GM18861 (cell line): Measurements from ENCODE around the gene PDCD1LG2.
"Not testable (repeated sequence)": the region's sequence is repeated elsewhere in the genome, so short reads cannot be mapped to it uniquely, and the experiment has no call there.

Source experiments
- ATAC-seq: cut with Tn5 transposase; IDR thresholded peaks from one replicate; pipeline ENCODE4 v1.9.1; 2021; ENCODE audit not compliant: unreplicated experiment

Gene PDCD1LG2

GRCh38 chr9:5510360-5510931 is at the start of gene PDCD1LG2:
Gene PDCD1LG2, plus strand, starts transcription at chr9:5510531. Its CDS starts 12,016 bp downstream, at chr9:5522547.
- ATAC-seq = peak; percentile 61

- ATAC-seq = not testable (repeated sequence)
Observed at GRCh38 chr9:5464831-5465330, 45.5 kb upstream of the PDCD1LG2 start.

GRCh38 chr9:5466005-5466404 is 44.3 kb upstream of the PDCD1LG2 start:
- ATAC-seq = no peak

GRCh38 chr9:5466766-5467165 is 43.6 kb upstream of the PDCD1LG2 start:
- no peak for ATAC-seq

- ATAC-seq = no peak
Observed at GRCh38 chr9:5468850-5469249, 41.5 kb upstream of the PDCD1LG2 start.

- ATAC-seq = no peak
Observed at GRCh38 chr9:5470122-5470521, 40.2 kb upstream of the PDCD1LG2 start.

GRCh38 chr9:5470816-5471215 is 39.5 kb upstream of the PDCD1LG2 start:
- ATAC-seq = no peak

GRCh38 chr9:5475611-5476010 is 34.7 kb upstream of the PDCD1LG2 start:
- ATAC-seq = not testable (repeated sequence)

GRCh38 chr9:5478206-5478605 is 32.1 kb upstream of the PDCD1LG2 start:
- ATAC-seq = no peak

GRCh38 chr9:5479994-5480694 is 30.2 kb upstream of the PDCD1LG2 start:
- ATAC-seq = peak; percentile 66

GRCh38 chr9:5480919-5481318 is 29.4 kb upstream of the PDCD1LG2 start:
- ATAC-seq = no peak

- ATAC-seq = no peak
Observed at GRCh38 chr9:5481322-5482040, 28.9 kb upstream of the PDCD1LG2 start.

- no peak for ATAC-seq
Observed at GRCh38 chr9:5482194-5482593, 28.1 kb upstream of the PDCD1LG2 start.

- ATAC-seq = no peak
Observed at GRCh38 chr9:5483306-5483705, 27.0 kb upstream of the PDCD1LG2 start.

- ATAC-seq = no peak
Observed at GRCh38 chr9:5485378-5486085, 24.8 kb upstream of the PDCD1LG2 start.

- no peak for ATAC-seq
Observed at GRCh38 chr9:5486988-5487387, 23.3 kb upstream of the PDCD1LG2 start.

GRCh38 chr9:5488221-5489008 is 21.9 kb upstream of the PDCD1LG2 start:
- ATAC-seq = no peak

- ATAC-seq = no peak
Observed at GRCh38 chr9:5489630-5490490, 20.5 kb upstream of the PDCD1LG2 start.

- ATAC-seq = no peak
Observed at GRCh38 chr9:5492965-5493678, 17.2 kb upstream of the PDCD1LG2 start.
